Mucosa of descending colon (tissue), 3 donors: ENCODE data around the gene SHE. TPM values are rescaled to one million over a fixed set of nuclear protein-coding genes. Genes with fewer than 3 reads are reported as not detected.

ENCODE experiments used
- ATAC-seq: fragments of 200-7000 bp; cut with Tn5 transposase; one replicate; pipeline ENCODE4 v1.9.1; 2020; ENCODE audit warnings: mild to moderate bottlenecking, moderate library complexity
- DNase-seq, 3 donors: peaks; one replicate each; pipeline ENCODE4 v3.0.0-alpha.2; 2020
- H3K36me3 ChIP-seq: fragments of 200-600 bp; one replicate; pipeline ENCODE4 v1.8.0; 2021; ENCODE audit warnings: low read depth, mild to moderate bottlenecking
- H3K4me1 ChIP-seq: fragments of 200-600 bp; one replicate; pipeline ENCODE4 v1.8.0; 2021; ENCODE audit warnings: low read depth, mild to moderate bottlenecking
- H3K4me3 ChIP-seq: fragments of 200-600 bp; one replicate; pipeline ENCODE4 v1.8.0; 2021; ENCODE audit warnings: mild to moderate bottlenecking
- H3K9me3 ChIP-seq: fragments of 200-600 bp; one replicate; pipeline ENCODE4 v1.8.0; 2021; ENCODE audit warnings: mild to moderate bottlenecking
- intact Hi-C, 2 donors: fragments of 100-400 bp; cut with DNase I in 1 of 2; cut with micrococcal nuclease in 1 of 2; formaldehyde crosslinking; loops; one replicate each; pipeline versions ENCODE4 v1.11.0 to v1.11.1; 2022; cut with DNase I, micrococcal nuclease
- total RNA-seq, 3 donors: library from RNA; stranded (reverse); fragmentation: NEBNext Ultra II Directional in 2 of 3; extraction: Animal tissue kit (Norgen Biotek cat#: 25700) in 2 of 3; gene quantifications; one replicate each; pipeline versions ENCODE4 v1.2.1 to v1.2.4, GENCODE V29; 2021 to 2023
- TF ChIP-seq, protein P1 (sequence below): fragments of 200-600 bp; IDR thresholded peaks from one replicate; pipeline ENCODE4 v1.8.0; 2022; ENCODE audit warnings: antibody characterized with exemption, mild to moderate bottlenecking
- donor health status: DM: no; HTN: no; CAD: no; lungs with moderate emphysema.
- donor health status: DM: no; HTN: no; CAD: no.
- donor health status: DM: no; HTN: yes; CAD: no.

Gene SHE
- total RNA-seq, 3 donors from 2014 or later: 3.6 to 7.7 (median 6.0) TPM

DNA sequence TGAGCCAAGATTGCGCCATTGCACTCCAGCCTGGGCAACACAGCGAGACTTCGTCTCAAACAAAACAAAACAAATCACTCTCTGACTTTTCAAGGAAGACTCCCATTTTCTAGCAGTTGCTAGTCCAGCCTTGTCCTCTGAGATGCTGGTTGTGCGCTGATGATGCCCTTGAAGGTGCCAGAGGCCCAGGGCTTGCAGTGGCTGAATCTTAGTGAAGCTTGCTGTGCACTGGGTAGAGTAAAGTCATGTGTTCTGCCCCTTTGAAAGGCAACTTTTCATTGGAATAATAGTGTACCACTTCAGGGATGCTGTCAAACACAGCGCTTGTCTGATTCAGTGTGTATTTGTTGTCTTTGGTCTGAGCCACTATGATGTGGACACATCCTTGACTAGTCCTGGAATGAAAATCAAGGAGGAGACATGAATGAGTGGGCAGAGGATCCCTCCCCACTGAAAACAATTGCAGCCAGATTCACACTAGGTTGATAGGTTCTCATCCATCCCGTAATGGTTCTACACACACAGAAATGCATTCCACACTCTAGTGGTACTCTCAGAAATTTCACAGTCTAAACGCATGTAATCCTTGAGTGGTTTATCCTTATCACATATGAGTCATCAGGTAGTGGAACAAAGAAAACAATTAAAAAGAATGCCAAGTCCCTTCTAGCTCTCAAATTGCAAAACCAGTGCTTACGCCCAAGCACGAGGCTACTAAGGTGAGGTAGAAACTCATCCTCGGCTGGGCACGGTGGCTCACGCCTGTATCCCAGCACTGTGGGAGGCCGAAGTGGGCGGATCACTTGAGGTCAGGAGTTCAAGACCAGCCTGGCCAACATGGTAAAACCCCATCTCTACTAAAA lies 18.0 kb downstream of the SHE start:
- no peak overlapping the region for H3K4me3 ChIP-seq
- no peaks in the 10 kb centered on the region for H3K9me3 ChIP-seq
- TF ChIP-seq, protein P1, sequence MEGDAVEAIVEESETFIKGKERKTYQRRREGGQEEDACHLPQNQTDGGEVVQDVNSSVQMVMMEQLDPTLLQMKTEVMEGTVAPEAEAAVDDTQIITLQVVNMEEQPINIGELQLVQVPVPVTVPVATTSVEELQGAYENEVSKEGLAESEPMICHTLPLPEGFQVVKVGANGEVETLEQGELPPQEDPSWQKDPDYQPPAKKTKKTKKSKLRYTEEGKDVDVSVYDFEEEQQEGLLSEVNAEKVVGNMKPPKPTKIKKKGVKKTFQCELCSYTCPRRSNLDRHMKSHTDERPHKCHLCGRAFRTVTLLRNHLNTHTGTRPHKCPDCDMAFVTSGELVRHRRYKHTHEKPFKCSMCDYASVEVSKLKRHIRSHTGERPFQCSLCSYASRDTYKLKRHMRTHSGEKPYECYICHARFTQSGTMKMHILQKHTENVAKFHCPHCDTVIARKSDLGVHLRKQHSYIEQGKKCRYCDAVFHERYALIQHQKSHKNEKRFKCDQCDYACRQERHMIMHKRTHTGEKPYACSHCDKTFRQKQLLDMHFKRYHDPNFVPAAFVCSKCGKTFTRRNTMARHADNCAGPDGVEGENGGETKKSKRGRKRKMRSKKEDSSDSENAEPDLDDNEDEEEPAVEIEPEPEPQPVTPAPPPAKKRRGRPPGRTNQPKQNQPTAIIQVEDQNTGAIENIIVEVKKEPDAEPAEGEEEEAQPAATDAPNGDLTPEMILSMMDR: no peak
- peak; percentile 59 for ATAC-seq
- peaks cover 6% of the 10 kb centered on the region for H3K4me1 ChIP-seq
- intact Hi-C loops: loop anchor here (10.0 kb wide), 2 partner anchors 61 to 391 kb away; partner anchors contain the start of gene KCNN3 (in 1 of the 2)
- H3K36me3 ChIP-seq: no peaks in the 10 kb centered on the region
- DNase-seq: no peak

DNA sequence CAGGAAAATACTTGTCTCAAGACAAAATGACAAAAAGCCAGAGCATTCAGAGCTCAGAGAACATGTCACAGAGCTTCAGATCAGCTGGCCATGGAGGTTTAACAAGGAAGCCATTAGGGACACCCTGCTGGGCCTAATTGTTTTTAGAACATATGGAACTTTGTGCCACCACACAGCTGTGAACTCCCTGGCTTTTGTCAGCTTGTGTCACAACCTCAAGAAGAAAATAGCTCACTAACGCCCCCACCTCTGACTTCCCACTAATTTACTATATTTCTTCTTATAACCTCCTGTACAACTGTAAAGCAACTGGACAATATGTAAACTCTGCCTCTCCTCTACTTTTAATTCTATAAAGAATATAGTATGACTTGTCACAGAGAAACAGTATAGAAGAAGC lies 21.2 kb downstream of the SHE start:
- DNase-seq: no peak
- TF ChIP-seq, protein P1: no peak
- H3K9me3 ChIP-seq: no peaks in the 10 kb centered on the region
- no peak for ATAC-seq
- peaks cover 9% of the 10 kb centered on the region for H3K4me1 ChIP-seq
- intact Hi-C loops: loop anchor here (10.0 kb wide), 2 partner anchors 64 to 394 kb away; partner anchors contain the start of gene KCNN3 (in 1 of the 2)
- no peak overlapping the region for H3K4me3 ChIP-seq
- no peaks in the 10 kb centered on the region for H3K36me3 ChIP-seq

DNA sequence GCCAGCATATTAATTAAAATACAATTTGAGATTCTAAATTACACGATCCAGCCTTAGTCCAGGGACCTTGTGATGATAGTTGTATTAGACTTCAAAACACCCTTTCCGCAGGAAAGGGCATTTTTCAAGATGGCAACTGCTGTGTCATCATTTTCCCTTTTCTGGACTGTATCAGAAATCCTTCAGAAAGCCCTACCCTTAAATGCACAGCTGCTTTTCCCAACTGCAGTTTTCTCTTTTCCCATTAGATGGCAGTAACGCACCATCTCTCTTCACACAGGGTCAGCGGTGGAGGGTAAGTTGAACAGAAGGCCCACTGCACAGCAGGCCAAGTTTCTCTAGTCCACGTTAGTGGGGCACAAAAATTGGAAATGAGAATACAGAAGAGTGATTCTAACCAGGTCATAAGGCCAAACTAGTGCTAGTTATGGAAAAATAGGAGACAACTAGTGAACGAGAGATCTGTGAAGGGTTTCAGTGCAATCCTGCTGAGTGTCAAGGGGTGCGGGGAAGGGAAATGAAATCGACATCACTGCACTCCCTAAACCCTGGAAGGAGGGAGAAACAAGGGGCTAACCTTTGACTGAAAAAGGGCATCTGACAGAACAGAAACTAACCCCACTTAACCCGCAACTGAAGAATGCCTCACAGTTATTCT lies 22.3 kb downstream of the SHE start:
- Histone ChIP-seq H3K4me3 (no peak overlapping the region), H3K4me1 (peaks cover 12% of the 10 kb centered on the region), H3K9me3 (no peaks in the 10 kb centered on the region), H3K36me3 (no peaks in the 10 kb centered on the region)
- DNase-seq (peak in 1 of 3 donors; percentile 88), ATAC-seq (peak; percentile 58)
- intact Hi-C loops: loop anchor here (2.0 to 10.0 kb wide), 3 partner anchors 65 to 395 kb away; partner anchors contain the start of genes IL6R (in 1 of the 2) and KCNN3 (in 1 of the 2)
- TF ChIP-seq, protein P1: peak; percentile 87

DNA sequence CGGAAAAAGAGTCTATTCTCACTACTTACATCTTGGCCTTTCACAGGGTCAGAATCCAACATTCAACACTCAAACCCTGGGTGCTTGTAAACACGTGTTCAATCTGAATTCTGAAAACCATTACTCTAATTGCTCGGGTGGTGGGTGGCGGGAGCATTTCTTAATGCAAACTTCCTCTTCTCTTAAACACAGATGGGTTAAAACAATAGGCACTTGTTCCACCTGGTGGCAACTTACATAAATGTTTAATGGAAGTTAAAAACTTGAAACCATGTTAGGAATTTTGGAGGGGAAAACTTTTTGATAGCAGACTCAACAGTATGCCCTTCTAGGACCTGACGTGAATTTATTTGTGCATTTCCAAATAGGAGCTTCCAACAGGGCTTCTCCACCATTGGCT lies 23.6 kb downstream of the SHE start:
- TF ChIP-seq, protein P1: no peak
- ATAC-seq (peak; percentile 39), DNase-seq (peak in 1 of 3 donors; percentile 65)
- H3K9me3 ChIP-seq: no peaks in the 10 kb centered on the region
- no peaks in the 10 kb centered on the region for H3K36me3 ChIP-seq
- H3K4me1 ChIP-seq: peaks cover 18% of the 10 kb centered on the region
- H3K4me3 ChIP-seq: no peak overlapping the region
- intact Hi-C loops: loop anchor here in 1 of 2 donors (2.0 kb wide), 1 partner anchor 74 kb away; the partner anchor contains the start of gene IL6R

DNA sequence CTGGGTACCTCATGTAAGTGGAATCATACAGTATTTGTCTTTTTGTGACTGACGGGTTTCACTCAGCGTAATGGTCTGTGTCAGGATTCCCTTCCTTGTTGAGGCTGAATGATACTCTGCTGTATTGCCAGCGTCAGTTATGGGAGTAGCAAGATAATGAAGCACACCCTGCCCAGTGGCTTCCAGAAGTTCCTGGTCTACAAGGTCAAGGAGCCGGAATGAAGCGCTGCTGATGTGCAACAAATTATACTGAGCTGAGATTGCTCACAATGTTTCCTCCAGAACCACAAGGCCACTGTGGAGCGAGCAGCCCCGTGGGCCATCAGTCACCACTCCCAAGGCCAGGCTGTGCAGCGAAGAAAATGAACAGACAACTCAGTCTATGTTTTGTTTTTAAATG lies 24.2 kb downstream of the SHE start:
- Histone ChIP-seq H3K36me3 (no peaks in the 10 kb centered on the region), H3K4me1 (peaks cover 18% of the 10 kb centered on the region), H3K9me3 (no peaks in the 10 kb centered on the region), H3K4me3 (no peak overlapping the region)
- intact Hi-C loops: loop anchor here in 1 of 2 donors (2.0 kb wide), 1 partner anchor 73 kb away; the partner anchor contains the start of gene IL6R
- ATAC-seq: peak; percentile 87
- DNase-seq: peak; percentile 62 to 92 (median 68)
- TF ChIP-seq, protein P1: no peak
